Panc1 (cell line): ENCODE data around the gene TNS4.

ENCODE experiments used
- SIN3A ChIP-seq: IDR thresholded peaks from 2 replicates; pipeline ENCODE4 v1.6.1; 2012; ENCODE audit warnings: low read depth, mild to moderate bottlenecking, low read length, moderate library complexity, borderline replicate concordance; ENCODE audit not compliant: insufficient read depth
- TF ChIP-seq, protein P1 (sequence below): fragments of 450-650 bp; IDR thresholded peaks from 2 replicates; pipeline ENCODE4 v1.5.1; 2017; ENCODE audit warnings: mild to moderate bottlenecking

DNA sequence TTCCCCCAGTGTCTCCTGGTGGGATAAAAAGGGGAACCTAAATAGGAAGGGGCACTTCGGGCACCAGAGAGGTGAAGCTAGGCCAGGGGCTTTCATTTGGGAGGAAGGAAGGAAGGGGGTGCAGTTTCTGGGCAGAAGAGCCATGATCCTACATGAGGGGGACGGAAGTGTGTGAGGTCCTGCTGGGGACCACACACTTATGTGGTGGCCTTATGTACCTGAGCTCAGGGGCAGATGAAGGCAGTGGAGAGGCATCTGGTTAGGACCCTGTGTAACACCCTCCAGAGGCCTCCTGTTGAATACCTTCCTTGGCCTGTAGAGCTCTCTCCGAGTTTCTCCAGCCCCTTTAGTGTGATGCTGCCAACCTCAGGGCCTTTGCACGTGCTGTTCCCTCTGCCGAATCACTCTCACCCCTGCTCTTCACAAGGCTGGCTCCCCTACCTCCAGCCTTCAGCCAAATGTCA is 37.0 kb downstream of the TNS4 start:
- TF ChIP-seq, protein P1, sequence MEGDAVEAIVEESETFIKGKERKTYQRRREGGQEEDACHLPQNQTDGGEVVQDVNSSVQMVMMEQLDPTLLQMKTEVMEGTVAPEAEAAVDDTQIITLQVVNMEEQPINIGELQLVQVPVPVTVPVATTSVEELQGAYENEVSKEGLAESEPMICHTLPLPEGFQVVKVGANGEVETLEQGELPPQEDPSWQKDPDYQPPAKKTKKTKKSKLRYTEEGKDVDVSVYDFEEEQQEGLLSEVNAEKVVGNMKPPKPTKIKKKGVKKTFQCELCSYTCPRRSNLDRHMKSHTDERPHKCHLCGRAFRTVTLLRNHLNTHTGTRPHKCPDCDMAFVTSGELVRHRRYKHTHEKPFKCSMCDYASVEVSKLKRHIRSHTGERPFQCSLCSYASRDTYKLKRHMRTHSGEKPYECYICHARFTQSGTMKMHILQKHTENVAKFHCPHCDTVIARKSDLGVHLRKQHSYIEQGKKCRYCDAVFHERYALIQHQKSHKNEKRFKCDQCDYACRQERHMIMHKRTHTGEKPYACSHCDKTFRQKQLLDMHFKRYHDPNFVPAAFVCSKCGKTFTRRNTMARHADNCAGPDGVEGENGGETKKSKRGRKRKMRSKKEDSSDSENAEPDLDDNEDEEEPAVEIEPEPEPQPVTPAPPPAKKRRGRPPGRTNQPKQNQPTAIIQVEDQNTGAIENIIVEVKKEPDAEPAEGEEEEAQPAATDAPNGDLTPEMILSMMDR: no peak
- TF ChIP-seq SIN3A: no peak
